OCI-LY7 (cell line): Measurements from ENCODE around the gene TXNIP.

Source experiments
- EZH2phosphoT487 ChIP-seq: fragments of 200-600 bp; sonication (generic); IDR thresholded peaks from 2 replicates; pipeline ENCODE4 v1.6.1; 2018; ENCODE audit warnings: low read depth, borderline replicate concordance, mild to moderate bottlenecking, mixed run types, antibody characterized with exemption, low read length, moderate library complexity, mixed read lengths
- TF ChIP-seq, protein P1 (sequence below): fragments of 200-600 bp; sonication (generic); conservative IDR thresholded peaks from 2 replicates; pipeline ENCODE4 v1.5.1; 2014; ENCODE audit warnings: mild to moderate bottlenecking, antibody characterized with exemption, low read length, moderate library complexity, mixed read lengths

- TF ChIP-seq, protein P1, sequence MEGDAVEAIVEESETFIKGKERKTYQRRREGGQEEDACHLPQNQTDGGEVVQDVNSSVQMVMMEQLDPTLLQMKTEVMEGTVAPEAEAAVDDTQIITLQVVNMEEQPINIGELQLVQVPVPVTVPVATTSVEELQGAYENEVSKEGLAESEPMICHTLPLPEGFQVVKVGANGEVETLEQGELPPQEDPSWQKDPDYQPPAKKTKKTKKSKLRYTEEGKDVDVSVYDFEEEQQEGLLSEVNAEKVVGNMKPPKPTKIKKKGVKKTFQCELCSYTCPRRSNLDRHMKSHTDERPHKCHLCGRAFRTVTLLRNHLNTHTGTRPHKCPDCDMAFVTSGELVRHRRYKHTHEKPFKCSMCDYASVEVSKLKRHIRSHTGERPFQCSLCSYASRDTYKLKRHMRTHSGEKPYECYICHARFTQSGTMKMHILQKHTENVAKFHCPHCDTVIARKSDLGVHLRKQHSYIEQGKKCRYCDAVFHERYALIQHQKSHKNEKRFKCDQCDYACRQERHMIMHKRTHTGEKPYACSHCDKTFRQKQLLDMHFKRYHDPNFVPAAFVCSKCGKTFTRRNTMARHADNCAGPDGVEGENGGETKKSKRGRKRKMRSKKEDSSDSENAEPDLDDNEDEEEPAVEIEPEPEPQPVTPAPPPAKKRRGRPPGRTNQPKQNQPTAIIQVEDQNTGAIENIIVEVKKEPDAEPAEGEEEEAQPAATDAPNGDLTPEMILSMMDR = no peak
- TF ChIP-seq EZH2phosphoT487 = no peak
These were observed 1.1 kb downstream of the TXNIP start for GRCh38 chr1:145995148-145995881.
